Epithelial cell of proximal tubule (primary cell): Measurements from ENCODE around the gene IDH3A. TPM values are rescaled to one million over a fixed set of nuclear protein-coding genes. Genes with fewer than 3 reads are reported as not detected.
A peak's percentile ranks its signal among the peaks of the same experiment; 100 is the strongest.

ENCODE experiments used
- DNase-seq: peaks from one replicate; pipeline ENCODE4 v3.0.0-alpha.2; 2011; ENCODE audit warnings: low read depth
- H3K4me3 ChIP-seq: 2 replicates; pipeline ENCODE4 v1.5.1; 2011; ENCODE audit warnings: low read depth, mild to moderate bottlenecking, low read length
- total RNA-seq: library from RNA; depleted of rRNA; stranded (reverse); fragments of >200 nt; gene quantifications from 2 replicates; pipeline ENCODE4 v1.2.3, GENCODE V29; 2015
- TF ChIP-seq, protein P1 (sequence below): conservative IDR thresholded peaks from 2 replicates; pipeline ENCODE4 v1.5.1; 2012; ENCODE audit warnings: low read depth, mild to moderate bottlenecking, low read length

IDH3A gene
- total RNA-seq, 1 donor from 2014 or later: 57.5 TPM

DNA sequence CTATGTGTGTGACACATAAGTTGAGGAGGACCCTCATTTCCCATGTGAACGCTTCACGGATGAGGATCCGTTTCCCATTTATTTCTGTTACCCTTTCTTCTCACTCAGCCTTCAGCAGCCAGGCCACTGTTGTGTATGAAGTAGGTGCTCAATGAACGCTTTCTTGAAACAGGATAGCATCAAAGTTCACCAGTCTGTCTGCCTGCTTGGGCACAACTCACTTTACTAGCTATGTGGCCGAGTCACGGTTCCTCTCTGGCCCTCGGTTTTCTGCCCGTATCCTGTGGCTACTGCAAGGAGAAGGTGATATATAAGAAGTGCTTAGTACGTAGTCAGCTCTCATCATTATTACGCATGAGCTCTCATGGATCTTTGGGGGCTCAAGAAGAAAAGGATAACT is 62.8 kb downstream of the IDH3A start:
- no peak for DNase-seq
- H3K4me3 ChIP-seq: no peak overlapping the region
- TF ChIP-seq, protein P1, sequence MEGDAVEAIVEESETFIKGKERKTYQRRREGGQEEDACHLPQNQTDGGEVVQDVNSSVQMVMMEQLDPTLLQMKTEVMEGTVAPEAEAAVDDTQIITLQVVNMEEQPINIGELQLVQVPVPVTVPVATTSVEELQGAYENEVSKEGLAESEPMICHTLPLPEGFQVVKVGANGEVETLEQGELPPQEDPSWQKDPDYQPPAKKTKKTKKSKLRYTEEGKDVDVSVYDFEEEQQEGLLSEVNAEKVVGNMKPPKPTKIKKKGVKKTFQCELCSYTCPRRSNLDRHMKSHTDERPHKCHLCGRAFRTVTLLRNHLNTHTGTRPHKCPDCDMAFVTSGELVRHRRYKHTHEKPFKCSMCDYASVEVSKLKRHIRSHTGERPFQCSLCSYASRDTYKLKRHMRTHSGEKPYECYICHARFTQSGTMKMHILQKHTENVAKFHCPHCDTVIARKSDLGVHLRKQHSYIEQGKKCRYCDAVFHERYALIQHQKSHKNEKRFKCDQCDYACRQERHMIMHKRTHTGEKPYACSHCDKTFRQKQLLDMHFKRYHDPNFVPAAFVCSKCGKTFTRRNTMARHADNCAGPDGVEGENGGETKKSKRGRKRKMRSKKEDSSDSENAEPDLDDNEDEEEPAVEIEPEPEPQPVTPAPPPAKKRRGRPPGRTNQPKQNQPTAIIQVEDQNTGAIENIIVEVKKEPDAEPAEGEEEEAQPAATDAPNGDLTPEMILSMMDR: no peak

DNA sequence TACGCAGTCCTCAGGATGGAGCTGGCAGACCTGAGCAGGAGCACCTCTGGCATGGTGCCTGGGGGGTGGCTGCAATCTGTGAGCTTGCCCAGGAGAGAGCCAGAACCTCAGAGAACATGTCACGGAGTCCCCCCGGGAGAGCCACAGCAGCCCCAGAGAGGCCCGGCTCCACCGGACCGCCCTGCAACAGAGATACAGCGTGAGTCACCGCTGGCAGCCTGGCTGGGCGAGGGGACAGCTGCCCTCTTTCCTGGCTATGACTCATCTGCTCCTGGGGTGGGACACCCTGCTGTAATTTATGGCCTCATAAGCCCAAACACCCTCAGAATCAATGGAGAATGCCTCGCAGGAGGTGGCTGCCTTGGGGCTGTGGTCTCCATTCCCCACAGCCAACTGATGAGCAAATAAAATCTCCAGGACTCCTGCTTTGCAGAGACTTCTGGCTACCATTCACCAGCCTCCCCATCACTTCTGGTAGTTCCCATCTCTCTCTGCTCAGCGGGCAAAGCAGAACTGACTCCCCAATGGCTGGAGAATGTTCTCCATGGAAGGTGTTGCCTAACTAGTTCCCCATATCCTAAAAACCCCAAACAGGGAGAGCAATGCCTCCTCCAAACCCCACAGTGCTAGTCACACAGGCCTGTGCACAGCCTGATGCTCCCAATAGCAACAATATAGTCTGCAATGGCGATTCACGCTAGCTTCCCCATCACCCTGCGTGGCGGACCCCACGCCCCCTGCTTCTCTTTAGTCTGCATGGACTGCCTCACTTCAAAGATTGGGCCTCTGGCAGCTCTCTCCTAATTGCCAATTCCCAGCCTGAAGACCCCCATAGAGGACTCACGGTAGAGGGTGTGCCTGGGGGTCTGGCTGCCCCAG is 63.6 kb downstream of the IDH3A start:
- DNase-seq: no peak
- TF ChIP-seq, protein P1: no peak
- no peak overlapping the region for H3K4me3 ChIP-seq

DNA sequence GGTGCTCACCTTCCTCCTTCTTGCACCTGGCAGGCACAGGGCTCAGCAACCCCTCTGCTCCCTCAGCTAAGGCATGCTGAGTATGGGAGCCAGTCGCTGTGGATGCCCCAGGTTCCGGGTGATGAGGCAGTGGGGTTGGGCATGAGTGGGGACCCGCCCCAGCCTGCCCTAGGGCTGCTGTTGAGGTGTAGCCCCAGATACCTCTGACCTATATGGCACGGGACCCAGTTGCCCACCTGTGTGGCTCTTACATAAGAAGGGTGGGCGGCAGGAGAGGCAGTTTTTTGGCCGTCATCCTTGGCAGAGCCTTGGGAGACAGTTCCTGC is 64.2 kb downstream of the IDH3A start:
- H3K4me3 ChIP-seq: no peak overlapping the region
- TF ChIP-seq, protein P1: no peak

DNA sequence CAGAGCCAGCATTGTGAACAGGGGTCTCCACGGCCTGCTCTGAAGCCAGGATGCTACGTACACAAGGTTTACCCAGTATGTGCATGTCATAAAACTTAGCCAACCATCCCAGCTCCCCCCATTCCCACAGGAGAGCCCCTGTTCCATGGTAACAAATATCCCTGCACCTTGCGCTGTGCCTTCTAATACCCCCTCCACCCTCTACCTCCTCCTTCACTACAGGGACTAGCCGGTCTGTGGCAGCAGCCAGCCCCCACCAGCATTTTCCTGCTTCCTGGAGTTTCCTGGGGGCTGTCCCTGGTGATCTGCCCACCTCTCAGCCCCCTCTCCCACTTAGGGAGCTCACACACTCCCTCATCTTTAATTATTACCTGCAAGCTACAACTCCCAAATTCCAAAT is 64.8 kb downstream of the IDH3A start:
- no peak overlapping the region for H3K4me3 ChIP-seq
- TF ChIP-seq, protein P1: no peak
- DNase-seq: no peak

More for the DNA sequence above, 64.2 kb downstream of the IDH3A start:
- no peak for DNase-seq

DNA sequence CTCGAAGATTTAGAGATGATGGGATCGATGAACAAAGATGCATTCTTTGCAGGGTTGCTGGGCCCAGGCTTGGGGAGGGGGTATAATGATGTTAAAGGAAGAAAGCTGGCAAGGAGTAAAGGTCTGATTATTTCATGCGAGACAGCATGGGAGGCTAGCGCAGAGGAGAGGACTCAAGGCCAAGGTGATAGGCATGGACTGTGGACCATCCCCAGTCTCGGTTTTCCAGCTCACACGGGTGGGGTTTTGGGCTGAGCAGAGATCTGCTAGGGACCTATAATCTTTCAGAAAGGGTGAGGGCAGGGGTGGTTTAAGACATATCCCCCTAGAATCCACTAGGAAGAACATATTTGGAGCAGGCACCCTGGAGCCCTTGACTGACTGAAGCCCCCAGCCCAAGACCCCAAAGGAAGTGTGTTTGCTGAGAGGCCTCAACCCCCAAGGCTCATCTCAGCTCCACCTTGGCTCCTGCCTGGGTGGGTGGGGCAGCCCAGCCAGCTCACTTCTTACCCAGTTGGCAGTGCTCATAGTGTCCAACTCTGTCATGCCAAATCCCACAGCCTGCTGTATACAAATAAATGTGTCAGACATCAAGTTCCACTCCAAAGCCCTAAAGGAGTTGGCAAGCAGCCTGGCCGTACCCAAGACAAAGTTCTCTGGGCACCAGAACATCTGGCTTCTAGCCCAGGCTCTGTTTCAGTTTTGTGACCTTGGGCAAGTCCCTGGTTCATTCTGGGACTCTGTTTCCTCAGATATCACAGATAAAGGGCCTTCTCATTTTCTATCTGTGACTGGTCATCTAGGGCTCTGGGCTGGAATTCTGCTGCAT is 67.3 kb downstream of the IDH3A start:
- DNase-seq: peak; percentile 76
- TF ChIP-seq, protein P1: no peak
- H3K4me3 ChIP-seq: no peak overlapping the region

DNA sequence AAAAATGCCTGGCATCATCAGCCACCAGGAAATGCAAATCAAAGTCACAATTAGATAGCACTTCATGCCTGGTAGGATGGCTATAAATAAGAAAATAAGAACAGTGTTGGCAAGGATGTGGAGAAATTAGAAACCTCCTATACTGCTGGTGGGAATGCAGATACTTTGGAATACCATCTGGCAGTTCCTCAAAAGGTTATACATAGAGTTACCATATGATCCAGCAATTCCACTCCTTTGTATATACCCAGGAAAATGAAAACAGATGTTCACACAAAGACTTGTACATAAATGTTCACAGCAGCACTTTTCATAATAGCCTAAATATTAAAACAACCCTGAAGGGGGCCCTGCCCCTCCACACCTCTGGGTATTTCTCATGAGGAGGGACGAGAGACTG is 71.6 kb downstream of the IDH3A start:
- H3K4me3 ChIP-seq: no peak overlapping the region
- TF ChIP-seq, protein P1: no peak
- no peak for DNase-seq

Other genes with a start within 250 kb of the IDH3A start
- 15.0 and 21.3 TPM in 2 replicates for gene TBC1D2B, start 71.7 kb upstream of the IDH3A start, total RNA-seq
- gene SH2D7, start 56.8 kb upstream of the IDH3A start, total RNA-seq: not detected in 2 replicates
- gene CIB2, start 17.9 kb upstream of the IDH3A start, total RNA-seq: 10.1 and 17.9 TPM in 2 replicates
- 0.07 and 0.35 TPM in 2 replicates for gene ACSBG1, start 85.2 kb downstream of the IDH3A start, total RNA-seq
- gene DNAJA4, start 115.2 kb downstream of the IDH3A start, total RNA-seq: 10.2 and 11.1 TPM in 2 replicates
- gene SKIC8, start 150.2 kb downstream of the IDH3A start, total RNA-seq: 62.7 and 79.1 TPM in 2 replicates
- gene CRABP1, start 191.0 kb downstream of the IDH3A start, total RNA-seq: not detected in 2 replicates